ENCODE data around the gene PDPK1.
A peak's percentile ranks its signal among the peaks of the same experiment; 100 is the strongest.
"Not testable (repeated sequence)": the region's sequence is repeated elsewhere in the genome, so short reads cannot be mapped to it uniquely, and the experiment has no call there.

PDPK1 gene

DNA sequence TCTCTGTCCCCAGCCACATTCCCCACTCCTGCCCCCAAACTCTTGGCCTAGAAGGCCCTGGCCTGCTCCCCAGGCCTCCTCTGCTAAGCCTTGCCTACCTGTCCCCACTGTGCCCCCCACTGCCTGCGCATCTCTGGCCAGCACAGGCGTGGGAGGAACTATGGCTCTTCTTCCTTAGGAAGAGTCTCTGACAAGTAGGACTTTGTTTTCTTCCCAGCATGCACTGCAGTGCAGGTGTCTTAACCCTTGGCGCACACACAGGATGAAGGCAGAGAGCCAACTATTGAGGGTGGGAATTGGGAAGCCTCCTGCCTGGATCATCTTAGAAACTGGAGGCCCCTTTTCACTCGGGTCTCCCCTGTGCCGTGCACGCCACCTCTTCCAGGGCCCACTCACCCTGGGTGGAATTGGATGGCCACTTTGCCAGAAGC lies 14.0 kb upstream of the PDPK1 start:
- no peak for DNase-seq (ENCODE audit: low spot score)

DNA sequence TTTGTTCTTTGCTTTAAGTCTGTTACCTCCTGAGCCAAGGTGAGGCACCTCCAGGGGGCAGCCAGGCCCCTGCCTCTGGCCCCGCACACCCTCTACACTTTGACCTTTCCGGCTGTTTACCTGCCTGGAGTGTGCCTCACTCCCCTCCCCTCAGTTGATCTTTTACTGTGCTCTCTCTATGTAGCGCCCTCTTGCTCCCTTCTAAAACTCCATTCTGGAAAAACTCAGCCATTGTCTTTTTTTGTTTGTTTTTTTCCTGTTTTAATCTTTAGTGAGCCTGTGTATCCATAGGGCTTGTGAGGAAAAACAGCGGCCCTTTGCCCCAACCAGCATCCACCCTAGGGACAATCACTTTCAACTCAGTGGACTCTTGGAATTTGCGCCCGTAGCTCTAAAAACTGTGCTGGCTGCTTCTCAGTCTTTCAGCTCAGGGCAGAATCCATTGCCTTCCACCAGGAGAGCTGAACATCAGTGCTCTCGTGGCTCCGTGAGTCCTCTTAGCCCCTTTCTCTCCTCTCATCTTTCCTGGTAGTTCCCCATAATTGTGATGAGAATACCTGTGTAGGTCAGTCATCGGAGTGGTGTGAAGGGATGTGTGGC lies 13.4 kb upstream of the PDPK1 start:
- DNase-seq (ENCODE audit: low spot score): no peak

- DNase-seq (ENCODE audit: low spot score): no peak
Measured at GRCh38 chr16:2526135-2526534, 11.7 kb upstream of the PDPK1 start.

- DNase-seq (ENCODE audit: low spot score): no peak
Measured at GRCh38 chr16:2527071-2527783, 10.6 kb upstream of the PDPK1 start.

DNA sequence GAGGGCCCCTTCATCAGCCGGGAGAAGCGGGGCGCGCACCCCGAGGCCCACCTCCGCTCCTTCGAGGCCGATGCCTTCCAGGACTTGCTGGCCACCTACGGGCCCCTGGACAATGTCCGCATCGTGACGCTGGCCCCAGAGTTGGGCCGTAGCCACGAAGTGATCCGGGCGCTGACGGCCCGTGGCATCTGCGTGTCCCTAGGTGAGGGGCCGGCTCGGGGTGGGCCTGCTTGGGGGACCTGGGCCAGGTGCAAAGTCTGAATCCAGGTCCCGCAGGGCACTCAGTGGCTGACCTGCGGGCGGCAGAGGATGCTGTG lies 10.1 kb upstream of the PDPK1 start:
- no peak for DNase-seq (ENCODE audit: low spot score)

DNA sequence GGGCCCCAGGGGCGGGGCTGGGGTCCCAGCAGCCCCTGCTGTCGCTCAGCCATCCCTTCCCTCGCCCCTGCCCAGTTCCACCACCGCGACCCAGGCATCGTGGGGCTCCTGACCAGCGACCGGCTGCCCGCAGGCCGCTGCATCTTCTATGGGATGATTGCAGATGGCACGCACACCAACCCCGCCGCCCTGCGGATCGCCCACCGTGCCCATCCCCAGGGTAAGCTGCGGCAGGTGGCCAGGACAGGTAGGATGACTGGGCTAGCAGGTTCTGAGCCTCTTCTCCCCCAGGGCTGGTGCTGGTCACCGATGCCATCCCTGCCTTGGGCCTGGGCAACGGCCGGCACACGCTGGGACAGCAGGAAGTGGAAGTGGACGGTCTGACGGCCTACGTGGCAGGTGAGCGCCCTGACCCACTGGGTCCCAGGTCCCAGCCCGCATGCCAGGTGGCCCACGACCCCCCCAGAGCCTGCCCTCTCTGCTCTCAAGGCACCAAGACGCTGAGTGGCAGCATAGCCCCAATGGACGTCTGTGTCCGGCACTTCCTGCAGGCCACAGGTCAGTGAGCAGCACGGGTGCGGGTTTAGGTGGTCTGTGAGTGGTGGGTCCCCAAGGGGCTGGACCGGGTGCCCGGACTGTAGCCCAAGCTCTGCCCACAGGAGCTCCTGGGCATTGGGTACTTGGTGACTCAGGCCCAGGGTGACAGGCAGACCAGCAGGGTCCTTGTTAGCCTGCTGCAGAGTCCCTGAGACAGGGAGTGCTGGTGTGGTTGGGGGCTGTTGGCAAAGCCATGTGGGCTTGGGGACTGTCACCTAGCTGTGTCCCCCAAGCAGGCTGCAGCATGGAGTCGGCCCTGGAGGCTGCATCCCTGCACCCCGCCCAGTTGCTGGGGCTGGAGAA lies 9.4 kb upstream of the PDPK1 start:
- DNase-seq (ENCODE audit: low spot score): no peak

- DNase-seq (ENCODE audit: low spot score): no peak
Measured at GRCh38 chr16:2529061-2529931, 8.5 kb upstream of the PDPK1 start.

DNA sequence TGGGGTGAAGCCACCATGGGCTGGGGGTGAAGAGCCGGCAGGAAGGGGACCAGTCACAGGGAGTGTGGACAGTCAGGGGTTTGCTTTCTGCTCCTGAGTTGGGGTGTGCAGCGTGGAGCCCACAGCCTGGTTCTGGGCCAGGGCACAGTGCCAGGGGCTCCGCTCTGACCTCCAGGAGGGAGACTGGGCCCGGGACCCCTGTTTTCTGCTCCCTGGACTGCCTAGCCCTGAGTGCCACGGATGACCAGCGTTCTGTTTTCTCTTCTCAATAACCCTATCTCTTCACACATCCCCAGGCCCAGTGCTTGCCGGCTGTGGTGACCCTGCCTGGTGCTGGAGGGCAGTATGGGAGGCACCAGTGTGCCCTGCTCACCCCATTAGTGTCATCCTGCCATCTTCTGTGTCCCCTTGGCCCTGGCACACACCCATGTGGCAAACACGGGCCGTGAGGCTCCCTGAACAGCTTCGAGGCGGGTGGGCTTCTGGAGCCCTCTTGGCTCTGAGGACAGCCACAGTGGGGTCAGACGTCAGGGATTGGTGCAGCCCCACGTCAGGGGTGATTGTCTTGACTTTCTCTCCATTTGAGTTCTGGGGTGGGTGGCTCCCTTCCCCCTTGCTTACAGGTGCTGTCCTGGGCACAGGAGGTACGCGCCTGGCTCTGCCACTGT lies 7.7 kb upstream of the PDPK1 start:
- DNase-seq (ENCODE audit: low spot score): no peak

DNA sequence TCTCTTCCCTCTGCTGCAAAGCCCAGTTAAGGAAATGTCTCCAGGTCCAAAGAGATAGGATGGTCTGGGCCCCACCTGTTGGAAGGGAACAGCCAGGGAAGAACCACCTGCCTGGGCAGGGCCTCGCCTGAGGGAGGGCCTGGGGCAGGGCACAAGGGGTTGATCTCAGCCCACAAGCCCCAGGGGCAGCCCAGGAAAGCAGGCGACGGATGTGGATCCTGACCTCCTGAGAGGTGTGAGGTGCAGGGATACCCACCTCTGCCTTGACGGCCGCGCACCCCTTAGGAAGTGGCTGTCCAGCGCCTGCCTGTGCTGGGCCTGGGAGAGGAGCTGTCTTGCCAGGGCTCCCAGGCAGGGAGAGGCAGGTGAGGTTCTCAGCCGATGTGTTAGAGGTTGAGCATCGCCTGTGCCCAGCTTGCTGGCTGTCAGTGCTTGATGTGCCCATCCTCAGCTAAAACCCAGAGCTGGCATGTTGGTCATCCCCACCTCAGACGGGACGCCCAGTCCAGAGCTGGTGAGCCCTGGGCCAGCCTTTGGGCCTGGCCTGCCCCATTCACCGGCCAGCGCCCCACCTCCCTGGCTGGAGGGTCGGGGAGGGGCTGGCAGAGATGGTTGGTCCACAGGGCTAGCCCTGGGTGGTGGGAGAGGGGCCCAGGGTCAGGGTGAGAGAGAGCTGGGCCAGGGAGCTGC lies 7.0 kb upstream of the PDPK1 start:
- DNase-seq (ENCODE audit: low spot score): no peak

- DNase-seq (ENCODE audit: low spot score): no peak
Measured at GRCh38 chr16:2531371-2531695, 6.5 kb upstream of the PDPK1 start, which contains the start of gene CEMP1. Gene CEMP1, minus strand, starts transcription at chr16:2531408. Its CDS starts 335 bp downstream, at chr16:2531073.

DNA sequence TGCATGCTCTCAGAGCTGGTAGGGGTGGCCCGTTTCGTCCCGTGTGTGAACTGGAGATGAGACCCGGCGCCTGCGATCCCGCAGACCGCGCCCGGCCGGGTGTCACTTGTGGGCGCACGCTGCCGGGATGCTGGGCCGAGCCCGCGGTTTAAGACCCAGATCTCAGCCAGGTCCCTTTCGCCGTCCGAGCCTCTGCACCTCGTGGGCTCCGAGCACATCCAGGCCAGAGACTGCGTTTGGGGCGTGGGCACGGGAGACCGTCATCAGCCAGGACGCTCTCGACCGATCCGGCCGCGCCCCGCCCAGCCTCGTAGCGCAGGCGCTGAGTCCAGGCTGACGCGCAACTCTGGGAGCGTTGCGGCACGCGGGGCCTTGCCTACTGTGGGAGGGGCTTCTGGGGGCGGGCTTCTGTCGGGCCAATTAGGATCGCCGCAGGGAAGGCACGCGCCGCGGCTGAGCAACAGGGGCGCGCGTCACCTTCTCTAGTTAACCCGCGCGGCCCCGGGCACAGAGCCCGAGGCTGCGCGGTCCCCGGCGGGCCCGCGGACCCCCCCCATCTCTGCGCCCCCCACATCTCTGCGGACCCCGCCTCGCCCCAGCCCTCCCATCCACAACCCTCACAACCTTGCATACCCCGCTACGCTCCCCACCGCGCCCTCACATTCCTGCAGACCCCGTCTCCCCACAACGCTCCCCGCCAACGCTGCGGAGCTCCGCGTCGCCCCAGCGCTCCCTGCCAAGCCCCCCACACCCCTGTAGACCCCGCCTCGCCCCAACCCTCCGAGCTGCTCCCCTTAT lies 5.9 kb upstream of the PDPK1 start:
- DNase-seq (ENCODE audit: low spot score): peak; percentile 97

DNA sequence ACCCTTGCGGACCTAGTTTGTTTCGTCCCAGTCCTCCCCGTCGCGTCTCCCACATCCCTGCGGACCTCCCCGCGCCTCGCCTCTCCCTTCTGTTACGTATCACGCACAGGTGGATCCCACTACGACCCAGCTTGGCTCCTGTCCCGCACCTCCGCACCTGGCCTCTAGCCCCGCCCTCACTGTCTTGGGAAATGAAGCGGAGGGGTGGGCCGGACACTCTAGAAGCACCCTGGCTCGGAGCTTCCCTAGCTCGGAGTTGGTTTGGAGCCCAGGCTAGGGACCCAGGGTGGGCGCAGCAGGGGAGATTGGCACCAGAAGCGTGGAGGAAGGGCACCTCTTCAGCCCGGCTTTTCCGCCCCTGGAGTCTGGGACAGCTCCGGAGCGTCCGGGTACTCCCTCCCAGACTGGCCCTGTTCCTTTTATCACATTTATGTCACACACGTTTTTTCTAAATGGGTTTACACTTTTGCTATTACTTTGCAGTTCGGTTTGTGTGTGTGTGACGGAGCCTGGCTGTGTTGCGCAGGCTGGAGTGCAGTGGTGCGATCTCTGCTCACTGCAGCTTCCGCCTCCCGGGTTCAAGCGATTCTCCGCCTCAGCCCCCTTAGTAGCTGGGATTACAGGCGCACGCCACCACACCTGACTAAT lies 5.2 kb upstream of the PDPK1 start:
- peak; percentile 53 for DNase-seq (ENCODE audit: low spot score)

DNA sequence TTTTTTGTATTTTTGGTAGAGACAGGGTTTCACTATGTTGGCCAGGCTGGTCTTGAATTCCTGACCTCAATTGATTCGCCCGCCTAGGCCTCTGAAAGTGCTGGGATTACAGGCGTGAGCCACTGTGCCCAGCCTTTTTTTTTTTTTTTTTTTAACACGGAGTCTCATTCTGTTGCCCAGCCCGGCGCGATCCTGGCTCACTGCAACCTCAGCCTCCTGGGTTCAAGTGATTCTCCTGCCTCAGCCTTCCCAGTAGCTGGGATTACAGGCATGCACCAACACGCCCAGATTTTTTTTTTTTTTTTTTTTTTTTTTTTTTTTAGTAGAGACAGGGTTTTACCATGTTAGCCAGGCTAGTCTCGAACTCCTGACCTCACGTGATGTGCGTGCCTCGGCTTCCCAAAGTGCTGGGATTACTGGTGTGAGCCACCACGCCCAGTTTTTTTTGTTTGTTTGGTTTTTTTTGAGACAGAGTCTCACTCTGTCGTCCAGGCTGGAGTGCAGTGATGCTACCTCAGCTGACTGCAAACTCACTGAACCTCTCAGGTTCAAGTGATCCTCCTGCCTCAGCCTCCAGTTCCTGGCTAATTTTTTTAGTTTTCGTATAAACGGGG lies 4.6 kb upstream of the PDPK1 start:
- not testable (repeated sequence) for DNase-seq (ENCODE audit: low spot score)

DNA sequence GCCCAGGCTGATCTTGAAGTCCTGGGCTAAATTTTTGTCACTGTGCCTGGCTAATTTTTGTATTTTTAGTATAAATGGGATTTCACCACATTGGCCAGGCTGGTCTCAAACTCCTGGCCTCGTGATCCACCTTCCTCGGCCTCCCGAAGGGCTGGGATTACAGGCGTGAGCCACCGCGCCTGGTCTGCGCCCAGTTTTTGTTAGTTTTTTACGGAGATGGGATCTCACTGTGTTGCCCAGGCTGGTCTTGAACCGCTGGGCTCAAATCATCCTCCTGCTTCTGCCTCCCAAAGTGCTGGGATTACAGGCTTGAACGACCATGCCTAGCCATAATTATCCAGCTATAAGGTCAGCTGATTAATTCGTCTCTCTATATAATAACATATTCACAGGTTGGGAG lies 3.9 kb upstream of the PDPK1 start:
- no peak for DNase-seq (ENCODE audit: low spot score)

- DNase-seq (ENCODE audit: low spot score): not testable (repeated sequence)
Measured at GRCh38 chr16:2534335-2534734, 3.5 kb upstream of the PDPK1 start.

- DNase-seq (ENCODE audit: low spot score): no peak
Measured at GRCh38 chr16:2535625-2536013, 2.2 kb upstream of the PDPK1 start.

DNA sequence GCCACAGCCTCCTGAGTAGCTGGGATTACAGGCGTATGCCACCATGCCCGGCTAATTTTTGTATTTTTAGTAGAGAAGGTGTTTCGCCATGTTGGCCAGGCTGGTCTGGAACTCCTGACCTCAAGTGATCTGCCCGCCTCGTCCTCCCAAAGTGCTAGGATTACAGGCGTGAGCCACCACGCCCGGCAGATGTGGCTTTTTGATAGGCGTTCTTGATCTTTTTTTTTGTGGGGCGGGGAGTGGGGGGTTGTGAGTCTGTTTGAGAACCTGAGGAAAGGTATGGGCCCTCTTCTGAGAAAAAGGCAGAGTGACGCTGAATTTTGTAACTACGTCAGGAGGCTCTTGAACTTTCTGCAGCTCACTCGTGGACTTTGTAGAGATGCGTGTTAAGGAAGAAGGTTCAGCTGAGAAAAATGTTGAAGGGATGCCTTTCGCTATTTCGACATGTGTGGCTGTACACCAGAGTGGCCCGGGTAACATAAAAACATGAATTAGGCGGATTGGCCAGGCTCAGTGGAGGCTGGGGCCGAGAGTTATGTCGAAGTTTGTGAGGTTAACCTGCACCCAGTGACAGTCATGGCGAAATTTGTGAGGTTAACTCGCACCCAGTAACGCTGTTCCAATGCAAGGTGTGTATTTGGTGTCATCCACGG lies 1.5 kb downstream of the PDPK1 start:
- not testable (repeated sequence) for DNase-seq (ENCODE audit: low spot score)

DNA sequence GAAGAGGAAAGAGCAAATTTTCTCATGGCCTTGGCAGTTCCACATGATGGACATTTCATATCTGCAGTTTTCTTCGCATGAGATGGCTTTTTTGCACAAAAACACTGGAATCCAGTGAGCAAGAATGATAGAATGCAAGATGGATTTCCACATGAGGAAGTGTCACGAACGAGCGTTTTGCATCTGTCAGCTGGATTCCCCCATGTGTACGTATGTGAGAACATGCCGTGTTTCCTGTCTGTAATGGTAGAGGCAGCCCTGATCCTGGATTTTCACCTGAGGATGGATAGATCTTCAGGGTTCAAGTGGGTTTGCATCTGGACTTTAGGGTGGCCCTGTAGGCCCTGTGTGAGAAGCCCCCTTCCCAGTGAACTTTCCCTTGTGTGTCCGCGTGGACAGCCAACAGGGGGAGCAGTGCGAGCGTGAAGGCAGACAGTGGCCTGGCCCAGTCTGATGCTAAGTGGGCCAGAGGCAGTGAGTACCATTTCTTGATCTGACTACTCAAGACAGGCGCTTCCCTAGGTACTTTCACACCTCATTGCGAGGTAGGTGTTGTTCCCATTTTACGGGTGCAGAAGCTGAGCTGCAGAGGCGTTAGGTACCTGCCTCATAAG lies 2.1 kb downstream of the PDPK1 start:
- DNase-seq (ENCODE audit: low spot score): not testable (repeated sequence)
